GM18505 (cell line): Measurements from ENCODE around the gene TMEM184B.
A peak's percentile ranks its signal among the peaks of the same experiment; 100 is the strongest.
"Not testable (repeated sequence)": the region's sequence is repeated elsewhere in the genome, so short reads cannot be mapped to it uniquely, and the experiment has no call there.

Experiments used
- ATAC-seq: cut with Tn5 transposase; IDR thresholded peaks from one replicate; pipeline ENCODE4 v1.9.1; 2021; ENCODE audit not compliant: unreplicated experiment
- POLR2A ChIP-seq: IDR thresholded peaks from 4 replicates; pipeline ENCODE4 v1.6.1; 2011; ENCODE audit warnings: borderline replicate concordance; ENCODE audit not compliant: insufficient read depth, insufficient read length; ENCODE audit errors: extremely low read depth

The TMEM184B gene

DNA sequence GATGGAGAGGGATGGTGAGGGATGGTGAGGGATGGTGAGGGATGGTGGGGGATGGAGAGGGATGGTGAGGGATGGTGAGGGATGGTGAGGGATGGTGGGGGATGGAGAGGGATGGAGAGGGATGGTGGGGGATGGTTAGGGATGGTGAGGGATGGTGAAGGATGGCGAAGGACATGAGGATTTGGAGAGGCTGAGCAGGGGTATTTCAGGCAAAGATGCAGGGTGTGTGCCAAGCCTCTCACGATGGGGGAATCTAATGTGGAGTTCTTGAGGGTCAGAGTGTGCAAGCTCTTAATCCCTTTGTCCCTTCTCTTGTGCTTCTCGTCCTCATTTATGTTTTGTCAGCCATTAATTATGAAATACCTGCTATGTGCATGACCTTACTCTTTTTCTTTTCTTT lies 83.7 kb downstream of the TMEM184B start:
- TF ChIP-seq POLR2A = no peak
- no peak for ATAC-seq

DNA sequence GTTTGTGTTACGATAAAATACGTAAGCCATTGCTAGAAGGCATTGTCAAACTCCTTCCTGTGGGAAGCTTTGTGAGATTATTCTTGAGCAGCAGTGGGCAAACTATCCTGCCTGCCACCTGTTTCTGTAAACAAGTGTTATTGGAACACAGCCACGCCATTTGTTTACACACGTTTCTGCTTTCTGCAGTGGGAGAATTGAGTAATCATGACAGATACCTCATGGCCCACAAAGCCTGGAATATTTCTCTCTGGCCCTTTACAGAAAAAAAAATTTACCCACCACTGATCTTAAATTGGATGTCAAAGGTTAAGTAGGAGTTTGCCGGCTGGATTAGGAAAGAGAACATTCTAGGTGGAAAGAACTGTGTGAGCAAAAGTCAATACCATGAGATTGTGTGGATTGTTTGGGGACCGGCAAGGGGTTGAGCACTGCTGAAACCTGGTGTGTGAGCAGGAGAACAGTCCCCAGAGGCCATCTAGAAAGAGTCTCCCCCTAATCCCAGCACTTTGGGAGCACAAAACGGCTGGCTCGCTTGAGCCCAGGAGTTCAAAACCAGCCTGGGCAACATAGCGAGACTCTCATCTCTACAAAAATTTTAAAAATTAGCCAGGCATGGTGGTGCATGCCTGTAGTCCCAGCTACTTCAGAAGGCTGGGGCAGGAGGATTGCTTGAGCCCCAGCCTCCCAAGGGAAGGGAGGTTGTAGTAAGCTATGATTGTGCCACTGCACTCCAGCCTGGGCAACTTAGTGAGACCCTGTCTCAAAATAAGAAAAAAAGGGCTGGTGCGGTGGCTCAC lies 85.2 kb downstream of the TMEM184B start:
- no peak for TF ChIP-seq POLR2A
- no peak for ATAC-seq

DNA sequence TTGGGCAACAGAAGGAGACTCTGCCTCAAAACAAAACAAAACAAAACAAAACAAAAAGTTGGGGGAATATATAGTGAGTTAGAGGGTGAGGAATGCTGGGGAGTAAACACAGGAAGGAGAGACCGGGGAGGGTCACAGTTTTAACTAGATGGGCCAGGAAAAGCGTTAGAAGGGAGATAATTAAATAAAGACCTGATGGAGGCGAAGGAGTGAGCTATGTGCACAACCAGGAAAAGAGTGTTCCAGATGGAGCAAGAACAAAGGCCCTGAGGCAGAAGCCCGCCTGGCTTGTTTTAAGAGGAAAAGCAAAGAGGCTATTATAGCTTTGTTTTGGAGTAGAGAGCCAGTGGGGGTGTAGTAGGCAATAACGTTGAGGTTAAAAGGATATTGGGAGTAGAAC lies 86.4 kb downstream of the TMEM184B start:
- no peak for ATAC-seq
- TF ChIP-seq POLR2A = no peak

DNA sequence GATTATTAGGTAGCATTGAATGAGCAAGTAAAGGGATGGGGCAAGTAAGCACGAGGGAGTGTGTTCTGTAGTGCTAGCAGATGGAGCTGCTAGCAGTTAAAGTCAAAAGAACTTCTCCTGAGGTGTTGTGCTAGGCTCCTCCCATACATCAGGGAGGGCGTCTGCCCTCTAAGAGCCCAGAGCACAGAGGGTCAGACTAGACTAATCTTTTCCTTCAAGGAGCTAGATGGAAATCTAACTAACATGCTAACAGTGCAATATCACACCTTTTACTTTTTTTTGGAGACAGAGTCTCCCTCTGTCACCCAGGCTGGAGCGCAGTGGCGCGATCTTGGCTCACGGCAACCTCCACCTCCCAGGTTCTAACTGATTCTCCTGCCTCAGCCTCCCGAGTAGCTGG lies 88.0 kb downstream of the TMEM184B start:
- TF ChIP-seq POLR2A = no peak
- ATAC-seq = no peak

DNA sequence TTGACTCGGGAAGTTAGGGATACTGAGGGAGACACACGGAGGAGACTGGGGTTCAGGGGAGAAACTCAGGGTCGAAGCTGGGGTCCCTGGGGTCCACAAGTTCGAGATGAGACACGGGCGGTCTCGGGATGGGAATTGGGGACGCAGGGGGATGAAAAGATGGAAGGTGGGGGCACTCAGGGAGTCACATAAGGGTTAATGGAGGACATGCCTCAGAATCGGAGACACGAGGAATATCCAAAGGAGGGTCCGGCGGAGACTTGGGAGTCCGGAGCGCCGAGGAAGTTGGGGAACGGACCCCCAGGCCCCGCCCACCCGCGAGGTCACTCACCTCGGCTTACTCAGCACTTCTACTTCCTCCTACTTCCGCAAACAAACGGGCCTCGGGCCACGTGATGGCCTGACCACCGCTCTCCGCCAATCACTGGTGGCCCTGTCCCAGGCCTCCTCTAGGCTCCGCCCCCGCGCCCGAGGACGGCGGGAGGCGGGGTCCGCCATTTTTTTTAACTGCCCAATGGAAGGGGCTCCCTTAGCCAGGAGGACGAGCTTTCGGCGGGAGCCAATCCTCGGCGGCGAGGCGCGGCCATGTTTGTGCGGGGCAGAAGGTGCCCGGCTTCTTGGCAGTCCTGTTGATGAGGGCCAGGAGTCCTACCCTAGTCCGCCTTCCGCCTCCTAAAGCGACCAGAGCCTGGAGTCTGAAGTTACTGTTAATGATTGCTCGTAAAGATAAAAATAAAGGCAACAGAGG lies 91.2 kb downstream of the TMEM184B start, which contains the start of gene PLA2G6:
Gene PLA2G6 (minus strand): TSS at position 378 of the 748 bp plus-strand sequence. CDS start 12,404 bp downstream, outside the sequence.
- ATAC-seq = peak; percentile 80
- TF ChIP-seq POLR2A = peak; percentile 58

DNA sequence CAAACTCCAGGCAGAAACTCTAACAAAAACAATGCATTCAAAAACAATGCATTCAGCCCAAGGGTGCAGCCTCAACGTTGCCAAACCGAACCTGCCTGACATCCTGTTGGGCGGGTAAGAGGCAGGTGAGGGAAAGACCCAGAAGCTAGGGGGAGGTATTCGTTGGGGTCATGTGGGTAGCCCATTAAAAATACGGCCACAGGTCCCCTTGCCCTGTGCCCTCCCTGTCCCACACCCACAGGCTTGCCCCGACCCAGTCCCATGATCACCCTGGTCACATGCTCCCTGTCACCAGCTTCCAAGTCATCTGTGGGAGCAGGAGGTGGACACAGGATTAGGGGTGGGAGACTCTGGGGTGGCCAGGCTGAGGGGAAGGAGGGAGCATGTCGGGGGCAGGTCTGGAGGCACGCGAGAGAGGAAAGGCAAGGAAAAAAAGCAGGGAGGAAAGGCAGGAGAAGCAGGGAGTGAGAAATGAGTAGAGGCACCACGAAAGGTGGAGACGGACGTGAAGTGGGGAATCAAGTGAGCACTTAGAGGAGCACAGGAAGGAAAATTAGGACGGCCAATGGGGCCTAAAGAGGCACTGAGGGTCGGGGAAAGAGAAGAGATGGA lies 91.9 kb downstream of the TMEM184B start:
- TF ChIP-seq POLR2A = peak; percentile 43
- ATAC-seq = peak; percentile 32

DNA sequence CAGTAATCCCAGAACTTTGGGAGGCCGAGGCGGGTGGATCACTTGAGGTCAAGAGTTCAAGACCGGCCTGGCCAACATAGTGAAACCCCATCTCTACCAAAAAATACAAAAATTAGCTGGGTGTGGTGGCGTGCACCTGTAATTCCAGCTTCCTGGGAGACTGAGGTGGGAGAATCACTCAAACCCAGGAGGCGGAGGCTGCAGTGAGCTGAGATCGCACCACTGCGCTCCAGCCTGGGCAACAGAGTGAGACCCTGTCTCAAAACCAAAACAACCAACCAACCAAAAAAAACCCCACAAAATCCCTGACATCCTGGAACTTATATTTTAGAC lies 94.2 kb downstream of the TMEM184B start:
- not testable (repeated sequence) for ATAC-seq

DNA sequence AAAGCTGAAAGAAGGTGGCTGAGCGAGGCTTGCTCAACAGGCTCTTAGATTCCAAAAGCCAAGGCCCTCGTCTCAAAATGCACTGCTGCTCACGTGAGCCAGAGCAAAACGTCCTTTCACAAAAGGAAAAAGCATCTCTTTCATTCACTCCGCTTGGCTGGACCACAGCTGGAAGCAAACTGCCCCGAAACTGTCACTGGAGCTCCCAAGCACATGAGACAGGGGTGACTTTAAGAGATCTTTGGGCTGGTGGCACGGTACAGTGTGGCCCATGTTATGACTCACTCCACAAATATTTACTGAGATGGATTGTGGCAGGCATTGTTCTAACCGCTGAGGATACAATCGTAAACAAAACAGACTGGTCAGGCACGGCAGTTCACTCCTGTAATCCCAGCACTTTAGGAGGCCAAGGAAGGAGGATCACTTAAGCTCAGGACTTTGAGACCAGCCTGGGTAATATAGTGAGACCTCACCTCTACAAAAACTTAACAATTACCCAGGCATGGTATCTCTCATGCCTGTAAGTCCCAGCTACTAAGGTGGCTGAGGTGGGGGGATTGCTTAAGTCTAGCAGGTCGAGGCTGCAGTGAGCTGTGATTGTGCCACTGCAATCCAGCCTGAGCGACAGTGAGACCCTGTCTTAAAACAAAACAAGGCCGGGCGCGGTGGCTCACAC lies 94.7 kb downstream of the TMEM184B start:
- ATAC-seq = no peak
- no peak for TF ChIP-seq POLR2A

DNA sequence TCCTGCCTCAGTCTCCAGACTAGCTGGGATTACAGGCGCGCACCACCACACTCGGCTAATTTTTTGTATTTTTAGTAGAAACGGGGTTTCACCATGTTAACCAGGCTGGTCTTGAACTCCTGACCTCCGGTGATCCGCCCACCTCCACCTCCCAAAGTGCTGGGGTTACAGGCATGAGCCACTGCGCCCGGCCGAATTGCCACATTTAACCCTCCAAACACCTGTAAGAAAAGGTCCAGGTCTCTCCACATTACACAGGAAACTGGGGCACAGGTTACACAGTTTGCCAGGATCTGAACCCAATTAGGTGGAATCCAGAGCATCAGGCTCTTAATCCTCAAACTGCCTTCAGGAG lies 95.3 kb downstream of the TMEM184B start:
- ATAC-seq = not testable (repeated sequence)

DNA sequence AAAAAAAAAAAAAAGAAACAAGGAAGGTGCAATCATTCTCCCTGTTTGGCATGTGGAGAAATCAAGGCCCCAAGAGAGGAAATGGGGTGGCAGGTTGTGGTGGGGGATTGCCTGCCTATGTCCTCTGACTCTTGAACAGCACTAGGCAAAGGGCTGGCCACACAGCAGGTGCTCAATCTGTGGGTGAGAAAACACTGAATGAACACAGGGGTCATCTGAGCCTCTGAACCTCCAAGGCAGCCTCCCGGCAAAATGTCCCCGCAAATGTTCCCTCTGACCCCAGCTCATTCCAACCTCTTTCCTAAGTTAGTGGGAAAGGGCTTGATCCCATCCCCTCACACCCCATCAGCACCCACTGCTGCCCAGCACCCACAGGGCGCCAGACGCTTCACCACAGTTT lies 95.8 kb downstream of the TMEM184B start:
- TF ChIP-seq POLR2A = no peak
- ATAC-seq = no peak

DNA sequence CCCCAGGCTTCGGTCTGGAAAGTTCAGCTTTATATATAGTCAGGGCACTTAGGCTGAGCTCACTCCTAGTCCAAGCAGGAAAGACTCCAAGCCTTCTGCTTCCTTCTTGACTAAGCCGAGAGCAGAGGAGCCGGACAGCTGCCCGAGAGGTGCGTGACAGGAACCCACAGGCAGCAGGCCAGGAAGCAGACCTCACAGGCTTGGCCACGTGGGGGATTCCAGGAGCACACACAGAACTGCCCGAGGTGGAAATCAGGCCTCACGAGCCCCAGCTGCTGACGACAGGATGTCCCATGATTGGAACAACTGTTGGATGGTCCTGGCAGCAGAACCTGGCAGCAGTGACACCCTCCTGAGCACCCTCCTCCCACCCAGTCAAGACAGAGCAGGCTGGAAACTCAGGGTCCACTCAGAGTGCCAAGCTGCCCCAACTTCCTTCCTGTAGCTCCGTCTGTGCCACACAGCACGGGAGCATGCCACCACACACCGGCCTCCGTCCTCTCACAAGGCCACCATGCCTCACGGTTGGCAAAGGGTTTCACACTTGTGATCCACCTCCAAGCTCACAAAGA lies 96.6 kb downstream of the TMEM184B start:
- TF ChIP-seq POLR2A = no peak
- no peak for ATAC-seq

DNA sequence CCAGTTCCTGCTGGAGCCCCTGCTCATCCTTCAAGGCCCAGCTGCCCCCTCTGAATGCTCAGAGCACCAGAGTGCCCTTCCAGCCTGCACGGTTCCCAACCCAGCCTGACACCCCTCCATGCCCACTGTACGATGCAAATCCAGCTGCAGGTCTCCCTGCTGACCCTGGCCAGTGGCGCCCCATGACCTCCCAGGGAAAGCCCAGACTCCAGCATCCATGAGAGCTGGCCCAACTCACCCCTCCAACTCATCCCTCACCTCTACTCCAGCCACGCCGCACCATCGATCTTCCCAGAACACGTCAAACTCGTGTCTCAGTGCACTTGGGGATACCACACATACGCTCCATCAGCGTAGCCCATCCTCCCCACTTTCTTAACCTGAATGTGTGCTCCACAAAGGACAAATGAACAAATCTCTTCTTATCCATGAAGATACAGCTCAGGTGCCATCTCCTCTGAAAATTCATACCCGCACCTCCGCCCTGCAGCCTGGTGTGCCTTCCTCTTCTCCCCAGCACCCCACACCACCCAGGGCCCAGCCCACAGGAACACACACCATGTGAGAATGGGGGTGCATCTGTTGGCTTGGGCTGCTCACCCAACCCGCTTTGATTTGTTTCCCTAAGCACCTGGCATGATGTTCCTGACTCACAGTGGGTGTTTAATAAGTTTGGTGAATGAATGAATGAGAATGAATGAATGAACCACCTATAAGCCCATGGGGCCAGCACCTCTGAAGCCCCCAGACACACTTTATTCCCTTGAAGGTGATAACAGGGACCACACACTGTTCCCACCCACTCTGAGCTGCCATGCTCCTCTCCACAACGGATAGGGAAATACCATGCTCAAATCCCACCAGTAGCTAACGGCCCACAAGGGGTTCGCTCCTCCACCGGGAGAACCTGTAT lies 97.3 kb downstream of the TMEM184B start:
- TF ChIP-seq POLR2A = no peak
- ATAC-seq = no peak
